ENCODE results near the gene USP27X.

GRCh38 chrX:49912861-49913260 lies 33.6 kb downstream of the USP27X start:
- no peak for TF ChIP-seq CTCF (IDR thresholded peaks at IDR 0.05)
- no peak for TF ChIP-seq POLR2A (IDR thresholded peaks at IDR 0.05)

All from right lobe of liver (tissue), 4 donors.